IMR-90 (cell line): ENCODE data around the gene TRIAP1. TPM values are rescaled to one million over a fixed set of nuclear protein-coding genes. Genes with fewer than 3 reads are reported as not detected.

Experiments used
- ATAC-seq: fragments of 200-7000 bp; cut with Tn5 transposase; 2 replicates; pipeline ENCODE4 v1.9.1; 2020; ENCODE audit warnings: low read depth, mild to moderate bottlenecking, moderate library complexity
- BruUV-seq: library from RNA; stranded (reverse); fragments of 400-500 nt; replicated peaks from 2 replicates; lab custom pipeline; 2021; lab: Mats Ljungman, UMichigan
- CTCF ChIA-PET: fragments of 300-600 bp; formaldehyde crosslinking; extraction: SDS; loops from one replicate; lab custom pipeline; 2021; ENCODE audit warnings: antibody characterized with exemption; lab: Yijun Ruan, JAX
- POLR2A ChIA-PET: fragments of 300-600 bp; sonication (Branson Sonifier 250); formaldehyde crosslinking; loops from one replicate; lab custom pipeline; 2022; ENCODE audit warnings: antibody characterized with exemption; ENCODE audit not compliant: unreplicated experiment; lab: Charles Lee
- DNase-seq: peaks from one replicate; pipeline ENCODE4 v3.0.0; 2013
- H2AFZ ChIP-seq: replicated peaks from 2 replicates; pipeline ENCODE3; 2013; ENCODE audit warnings: low read length, mild to moderate bottlenecking; ENCODE audit not compliant: poor library complexity
- H2AK5ac ChIP-seq: 2 replicates; pipeline ENCODE4 v1.6.1; 2013; ENCODE audit warnings: low read depth, low read length, inconsistent platforms
- H2AK9ac ChIP-seq: replicated peaks from 2 replicates; pipeline ENCODE3; 2013; ENCODE audit warnings: mild to moderate bottlenecking, low read depth, low read length, moderate library complexity; ENCODE audit not compliant: poor library complexity
- H2BK120ac ChIP-seq: 2 replicates; pipeline ENCODE4 v1.6.1; 2013; ENCODE audit warnings: low read depth, low read length, inconsistent platforms
- H2BK15ac ChIP-seq: 3 replicates; pipeline ENCODE4 v1.6.1; 2013; ENCODE audit warnings: low read depth, low read length, inconsistent platforms
- H2BK20ac ChIP-seq: 2 replicates; pipeline ENCODE4 v1.6.1; 2013; ENCODE audit warnings: low read depth, mild to moderate bottlenecking, inconsistent platforms, low read length, moderate library complexity
- H2BK5ac ChIP-seq: 2 replicates; pipeline ENCODE4 v1.6.1; 2013; ENCODE audit warnings: mild to moderate bottlenecking, low read depth, low read length, inconsistent platforms; ENCODE audit not compliant: poor library complexity, severe bottlenecking
- H3K14ac ChIP-seq: replicated peaks from 2 replicates; pipeline ENCODE4 v1.6.1; 2013; ENCODE audit warnings: low read depth, low read length, inconsistent platforms
- H3K18ac ChIP-seq: 2 replicates; pipeline ENCODE4 v1.6.1; 2013; ENCODE audit warnings: low read depth, low read length, control low read depth
- H3K23ac ChIP-seq: 2 replicates; pipeline ENCODE4 v1.6.1; 2013; ENCODE audit warnings: low read depth, low read length, inconsistent platforms
- H3K27ac ChIP-seq: 2 replicates; pipeline ENCODE4 v1.5.1; 2013; ENCODE audit warnings: mild to moderate bottlenecking, control low read depth, low read length; ENCODE audit not compliant: insufficient read depth
- H3K27me3 ChIP-seq: 2 replicates; pipeline ENCODE4 v1.6.1; 2013; ENCODE audit warnings: low read length; ENCODE audit not compliant: control insufficient read depth, insufficient read depth
- H3K36me3 ChIP-seq: 2 replicates; pipeline ENCODE4 v1.6.1; 2013; ENCODE audit warnings: low read length, mixed read lengths; ENCODE audit not compliant: control insufficient read depth, insufficient read depth
- H3K4ac ChIP-seq: 2 replicates; pipeline ENCODE4 v1.6.1; 2013; ENCODE audit warnings: low read depth, low read length, inconsistent platforms
- H3K4me1 ChIP-seq: 2 replicates; pipeline ENCODE4 v1.6.1; 2013; ENCODE audit warnings: low read length, mixed read lengths; ENCODE audit not compliant: control insufficient read depth, insufficient read depth
- H3K4me2 ChIP-seq: 2 replicates; pipeline ENCODE4 v1.6.1; 2013; ENCODE audit warnings: low read depth, mild to moderate bottlenecking, control low read depth, low read length, moderate library complexity
- H3K4me3 ChIP-seq: 2 replicates; pipeline ENCODE4 v1.5.1; 2013; ENCODE audit warnings: low read depth, mild to moderate bottlenecking, control low read depth, low read length, moderate library complexity; ENCODE audit not compliant: insufficient read depth
- H3K56ac ChIP-seq: 2 replicates; pipeline ENCODE4 v1.6.1; 2013; ENCODE audit warnings: low read length, inconsistent platforms; ENCODE audit not compliant: insufficient read depth; ENCODE audit errors: extremely low read depth
- H3K79me1 ChIP-seq, 2 experiments: 2 replicates each; pipeline ENCODE4 v1.6.1; 2013; ENCODE audit warnings: low read length in 2 of 2, inconsistent platforms in 1 of 2, low read depth in 1 of 2
- H3K9ac ChIP-seq: 2 replicates; pipeline ENCODE4 v1.6.1; 2013; ENCODE audit warnings: low read depth, low read length, control low read depth
- H3K9me1 ChIP-seq: 2 replicates; pipeline ENCODE4 v1.6.1; 2013; ENCODE audit warnings: low read length, inconsistent platforms; ENCODE audit not compliant: insufficient read depth
- H3K9me3 ChIP-seq: 2 replicates; pipeline ENCODE4 v1.6.1; 2013; ENCODE audit warnings: low read length; ENCODE audit not compliant: control insufficient read depth, insufficient read depth
- H4K20me1 ChIP-seq: 2 replicates; pipeline ENCODE4 v1.6.1; 2013; ENCODE audit warnings: low read length, inconsistent platforms; ENCODE audit not compliant: insufficient read depth
- H4K5ac ChIP-seq: 2 replicates; pipeline ENCODE4 v1.6.1; 2013; ENCODE audit warnings: mild to moderate bottlenecking, low read depth, low read length, control low read depth
- H4K8ac ChIP-seq, 2 experiments: 2 replicates each; pipeline ENCODE4 v1.6.1; 2013; ENCODE audit warnings: low read depth in 2 of 2, low read length in 2 of 2, control low read depth in 1 of 2, inconsistent platforms in 1 of 2
- H4K91ac ChIP-seq: 2 replicates; pipeline ENCODE4 v1.6.1; 2013; ENCODE audit warnings: low read depth, low read length, inconsistent platforms; ENCODE audit not compliant: insufficient read depth
- SMC3 ChIP-seq: fragments of 150-350 bp; IDR thresholded peaks from 2 replicates; pipeline ENCODE4 v1.6.1; 2016; ENCODE audit warnings: low read depth, mild to moderate bottlenecking, antibody characterized with exemption, low read length, moderate library complexity
- WGBS, 2 experiments: methylation state at CpG; one replicate each; pipeline versions ENCODE4 v1.1.5 to v1.1.7; 2013; ENCODE audit warnings: missing lambda C conversion rate in 2 of 2; ENCODE audit not compliant: insufficient read length in 1 of 2; ENCODE audit errors: extremely low coverage in 2 of 2; 5-methylcytosine and 5-hydroxymethylcytosine counted together
- dilution Hi-C: fragments of 300-500 bp; cut with HindIII; formaldehyde crosslinking; loops from one replicate; pipeline ENCODE4 v1.14.3; 2018; ENCODE audit warnings: low sequenced_read_pairs; ENCODE audit not compliant: unreplicated experiment
- in situ Hi-C: fragments of 300-500 bp; cut with MboI; formaldehyde crosslinking; loops from 3 replicates; pipeline ENCODE4 v1.14.3; 2019; ENCODE audit warnings: low sequenced_read_pairs, inconsistent platforms, mixed read lengths
- intact Hi-C: fragments of 100-400 bp; cut with micrococcal nuclease; formaldehyde crosslinking; loops from 2 replicates; pipeline ENCODE4 v1.10.0; 2022
- polyA plus RNA-seq, 3 experiments: library from polyadenylated mRNA; depleted of rRNA; stranded (reverse); fragments of >200 nt; gene quantifications; 2 replicates each; pipeline ENCODE4 v1.2.3, GENCODE V29; 2012; ENCODE audit warnings: low replicate concordance in 1 of 3
- total RNA-seq: library from RNA; depleted of rRNA; stranded (reverse); fragments of >200 nt; gene quantifications from 2 replicates; pipeline ENCODE4 v1.2.3, GENCODE V29; 2012
- TF ChIP-seq, protein P1 (sequence below): fragments of 150-350 bp; IDR thresholded peaks from 2 replicates; pipeline ENCODE4 v1.6.1; 2016; ENCODE audit warnings: low read depth, mild to moderate bottlenecking, low read length, moderate library complexity, borderline replicate concordance

Gene TRIAP1
- total and polyA plus RNA-seq, 2 of the 4 experiments (the other 2 are of a cell fraction) = 19.2 to 32.3 TPM

DNA sequence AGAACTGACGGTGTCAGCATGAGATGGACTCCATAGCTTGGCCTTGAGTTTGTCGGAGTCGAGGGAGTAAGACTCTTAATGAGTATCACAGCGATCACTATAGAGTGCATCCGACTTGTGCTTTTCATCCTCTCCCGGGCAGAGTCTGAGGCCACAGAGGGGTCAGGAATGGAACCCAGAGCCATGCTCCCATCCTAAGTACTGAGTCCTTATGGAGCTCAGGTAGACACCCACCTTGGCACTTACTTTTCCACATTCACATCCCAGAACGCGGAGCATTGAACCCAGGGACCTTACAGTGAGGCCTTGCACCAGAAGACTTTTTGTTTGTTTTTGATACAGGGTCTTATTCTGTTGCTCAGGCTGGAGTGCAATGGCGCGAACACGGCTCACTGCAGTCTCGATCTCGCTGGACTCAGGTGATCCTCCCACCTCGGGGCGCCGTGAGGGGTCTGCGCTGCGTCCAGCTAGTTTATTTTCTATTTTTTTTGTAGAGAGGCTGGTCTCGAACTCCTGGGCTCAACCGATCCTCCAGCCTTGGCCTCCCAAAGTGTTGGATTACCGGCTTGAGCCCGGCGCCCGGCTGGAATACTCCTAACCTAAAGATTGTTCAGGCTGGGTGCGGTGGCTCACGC lies 24.1 kb upstream of the TRIAP1 start:
- Histone ChIP-seq H4K91ac (peak overlapping the region; percentile 69; the same call in 1 of the 2 replicates), H2BK5ac (peak overlapping the region; percentile 65), H3K9ac (peak overlapping the region; percentile 69), H2AFZ (peak overlapping the region; percentile 98), H3K18ac (peak overlapping the region; percentile 4; the same call in 1 of the 2 replicates), H2BK15ac (0 out of 3 replicates have a peak overlapping the region, but pooled peaks have one; percentile 1), H2BK120ac (peak overlapping the region; percentile 44; the same call in 1 of the 2 replicates), H4K5ac (peak overlapping the region; percentile 23), H3K56ac (peak overlapping the region; percentile 52), H3K23ac (peak overlapping the region; percentile 91), H3K9me3 (no peaks in the 10 kb centered on the region), H3K27ac (peak overlapping the region; percentile 60), H3K14ac (peak overlapping the region; percentile 77), H3K9me1 (no peaks in the 10 kb centered on the region; the same call in 1 of the 2 replicates), H3K4me2 (peak overlapping the region; percentile 97), H3K4me3 (peak overlapping the region; percentile 80), H4K20me1 (peaks cover 40% of the 10 kb centered on the region), H3K36me3 (peaks cover 12% of the 10 kb centered on the region), H3K4me1 (peaks cover 4% of the 10 kb centered on the region; the same call in 1 of the 2 replicates), H4K8ac (peak overlapping the region; percentile 74 to 88), H3K4ac (peak overlapping the region; percentile 85), H3K27me3 (no peaks in the 10 kb centered on the region), H2BK20ac (no peak overlapping the region), H2AK5ac (peak overlapping the region; percentile 20), H3K79me1 (peaks cover 10 to 54% of the 10 kb centered on the region in 2 experiments; a peak in 3 of 4 replicates), H2AK9ac (peak overlapping the region; percentile 97)
- CTCF ChIA-PET = interaction anchor here (0.9 kb wide), 1 partner anchor 11 kb away, joined by 3 read pairs; no protein-coding TSS in a partner anchor
- 84% methylated on average over 10 of the region's 26 CpGs; no CpG with 5 or more reads in 1 of the 2 experiments for WGBS, 2 experiments
- POLR2A ChIA-PET = no interaction called here
- dilution Hi-C loops = no loop called here
- TF ChIP-seq SMC3 = no peak
- TF ChIP-seq, protein P1, sequence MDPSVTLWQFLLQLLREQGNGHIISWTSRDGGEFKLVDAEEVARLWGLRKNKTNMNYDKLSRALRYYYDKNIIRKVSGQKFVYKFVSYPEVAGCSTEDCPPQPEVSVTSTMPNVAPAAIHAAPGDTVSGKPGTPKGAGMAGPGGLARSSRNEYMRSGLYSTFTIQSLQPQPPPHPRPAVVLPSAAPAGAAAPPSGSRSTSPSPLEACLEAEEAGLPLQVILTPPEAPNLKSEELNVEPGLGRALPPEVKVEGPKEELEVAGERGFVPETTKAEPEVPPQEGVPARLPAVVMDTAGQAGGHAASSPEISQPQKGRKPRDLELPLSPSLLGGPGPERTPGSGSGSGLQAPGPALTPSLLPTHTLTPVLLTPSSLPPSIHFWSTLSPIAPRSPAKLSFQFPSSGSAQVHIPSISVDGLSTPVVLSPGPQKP = no peak
- no TSS peak for BruUV-seq
- ATAC-seq (peak; percentile 33), DNase-seq (peak; percentile 19)
- in situ Hi-C loops = no loop called here
- intact Hi-C loops = no loop called here
